H1 (cell line): Measurements from ENCODE around the gene SH3D19.

ENCODE experiments used
- EZH2 ChIP-seq: fragments of 200-600 bp; sonication (generic); IDR thresholded peaks from 2 replicates; pipeline ENCODE4 v1.7.1; 2012; ENCODE audit warnings: low read depth, mild to moderate bottlenecking, moderate library complexity, low read length, inconsistent platforms; ENCODE audit not compliant: severe bottlenecking
- GABPA ChIP-seq: IDR thresholded peaks from 2 replicates; pipeline ENCODE4 v1.6.1; 2011; ENCODE audit warnings: mild to moderate bottlenecking, low read length, moderate library complexity, borderline replicate concordance; ENCODE audit not compliant: insufficient read depth
- JUN ChIP-seq: IDR thresholded peaks from 2 replicates; pipeline ENCODE4 v1.6.1; 2011; ENCODE audit warnings: low read depth, mild to moderate bottlenecking, improper control_type of control experiment, low read length
- KDM5A ChIP-seq: fragments of 200-600 bp; IDR thresholded peaks from 2 replicates; pipeline ENCODE4 v1.7.1; 2012; ENCODE audit warnings: mild to moderate bottlenecking, low read length, inconsistent platforms, mixed read lengths
- NRF1 ChIP-seq: IDR thresholded peaks from 2 replicates; pipeline ENCODE4 v1.6.1; 2011; ENCODE audit warnings: mild to moderate bottlenecking, low read depth, low read length, improper control_type of control experiment
- PHF8 ChIP-seq: fragments of 200-600 bp; sonication (generic); conservative IDR thresholded peaks from 2 replicates; pipeline ENCODE4 v1.7.1; 2012; ENCODE audit warnings: low read depth, mild to moderate bottlenecking, inconsistent platforms, low read length, moderate library complexity
- POLR2A ChIP-seq, 2 experiments: IDR thresholded peaks; 1 replicate in 1 of 2; 2 replicates in 1 of 2; pipeline ENCODE4 v1.6.1; 2011; ENCODE audit warnings: low read depth in 2 of 2, low read length in 2 of 2, mild to moderate bottlenecking in 2 of 2; ENCODE audit errors: control extremely low read depth in 1 of 2
- RAD21 ChIP-seq, 2 experiments: IDR thresholded peaks in 1 of 2; conservative IDR thresholded peaks in 1 of 2; 2 replicates each; pipeline ENCODE4 v1.6.1; 2011; ENCODE audit warnings: low read depth in 2 of 2, low read length in 2 of 2, improper control_type of control experiment in 1 of 2, inconsistent platforms in 1 of 2, mild to moderate bottlenecking in 1 of 2, moderate library complexity in 1 of 2
- RXRA ChIP-seq: IDR thresholded peaks from 2 replicates; pipeline ENCODE4 v1.6.1; 2011; ENCODE audit warnings: low read depth, mild to moderate bottlenecking, low read length, moderate library complexity; ENCODE audit not compliant: insufficient read depth
- TAF1 ChIP-seq: IDR thresholded peaks from 2 replicates; pipeline ENCODE4 v1.6.1; 2011; ENCODE audit warnings: mild to moderate bottlenecking, low read depth, low read length
- TF ChIP-seq, protein P1 (sequence below), 3 experiments: IDR thresholded peaks; 1 replicate in 2 of 3; 2 replicates in 1 of 3; pipeline versions ENCODE4 v1.5.1 to v1.6.1; 2011; ENCODE audit warnings: low read length in 3 of 3, mild to moderate bottlenecking in 3 of 3, inconsistent platforms in 2 of 3, low read depth in 1 of 3, moderate library complexity in 1 of 3; ENCODE audit not compliant: insufficient read depth in 1 of 3; ENCODE audit errors: control extremely low read depth in 1 of 3
- TF ChIP-seq, protein P2 (sequence below): IDR thresholded peaks from 2 replicates; pipeline ENCODE4 v1.6.1; 2011; ENCODE audit warnings: low read length, improper control_type of control experiment

DNA sequence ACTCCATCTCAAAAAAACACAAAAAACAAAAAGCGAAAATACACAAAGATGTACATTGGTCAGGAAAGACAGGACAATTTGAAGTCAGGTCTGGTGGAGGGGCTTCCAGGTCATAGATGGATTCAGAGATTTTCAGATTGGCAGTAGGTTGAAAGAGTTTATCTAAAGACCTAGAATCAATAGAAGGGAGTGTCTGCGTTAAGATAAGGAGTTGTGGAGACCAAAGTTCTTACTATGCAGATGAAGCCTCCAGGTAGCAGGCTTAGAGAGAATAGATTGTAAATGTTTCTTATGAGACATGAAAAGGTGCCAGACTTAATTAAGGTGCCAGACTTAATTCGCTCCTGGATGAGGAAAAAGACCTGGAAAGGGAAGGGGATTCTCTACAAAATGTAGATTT, 232.9 kb downstream of the SH3D19 start:
- TF ChIP-seq KDM5A = no peak
- no peak for TF ChIP-seq POLR2A (IDR thresholded peaks at IDR 0.05; ENCODE audit: control extremely low read depth in 1 of 2, low read depth in 2 of 2, low read length in 2 of 2)
- TF ChIP-seq TAF1 = no peak
- no peak for TF ChIP-seq GABPA
- TF ChIP-seq, protein P1, sequence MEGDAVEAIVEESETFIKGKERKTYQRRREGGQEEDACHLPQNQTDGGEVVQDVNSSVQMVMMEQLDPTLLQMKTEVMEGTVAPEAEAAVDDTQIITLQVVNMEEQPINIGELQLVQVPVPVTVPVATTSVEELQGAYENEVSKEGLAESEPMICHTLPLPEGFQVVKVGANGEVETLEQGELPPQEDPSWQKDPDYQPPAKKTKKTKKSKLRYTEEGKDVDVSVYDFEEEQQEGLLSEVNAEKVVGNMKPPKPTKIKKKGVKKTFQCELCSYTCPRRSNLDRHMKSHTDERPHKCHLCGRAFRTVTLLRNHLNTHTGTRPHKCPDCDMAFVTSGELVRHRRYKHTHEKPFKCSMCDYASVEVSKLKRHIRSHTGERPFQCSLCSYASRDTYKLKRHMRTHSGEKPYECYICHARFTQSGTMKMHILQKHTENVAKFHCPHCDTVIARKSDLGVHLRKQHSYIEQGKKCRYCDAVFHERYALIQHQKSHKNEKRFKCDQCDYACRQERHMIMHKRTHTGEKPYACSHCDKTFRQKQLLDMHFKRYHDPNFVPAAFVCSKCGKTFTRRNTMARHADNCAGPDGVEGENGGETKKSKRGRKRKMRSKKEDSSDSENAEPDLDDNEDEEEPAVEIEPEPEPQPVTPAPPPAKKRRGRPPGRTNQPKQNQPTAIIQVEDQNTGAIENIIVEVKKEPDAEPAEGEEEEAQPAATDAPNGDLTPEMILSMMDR (IDR thresholded peaks at IDR 0.05; ENCODE audit: control extremely low read depth in 1 of 3, insufficient read depth in 1 of 3, low read depth in 1 of 3, low read length in 3 of 3) = no peak
- no peak for TF ChIP-seq PHF8
- TF ChIP-seq EZH2 = no peak
- no peak for TF ChIP-seq JUN
- TF ChIP-seq RXRA = no peak
- TF ChIP-seq NRF1 = no peak
- no peak for TF ChIP-seq RAD21 (IDR thresholded peaks at IDR 0.05 in 1 of 2, conservative IDR thresholded peaks at IDR 0.05 in 1 of 2; ENCODE audit: low read depth in 2 of 2, low read length in 2 of 2)
- TF ChIP-seq, protein P2, sequence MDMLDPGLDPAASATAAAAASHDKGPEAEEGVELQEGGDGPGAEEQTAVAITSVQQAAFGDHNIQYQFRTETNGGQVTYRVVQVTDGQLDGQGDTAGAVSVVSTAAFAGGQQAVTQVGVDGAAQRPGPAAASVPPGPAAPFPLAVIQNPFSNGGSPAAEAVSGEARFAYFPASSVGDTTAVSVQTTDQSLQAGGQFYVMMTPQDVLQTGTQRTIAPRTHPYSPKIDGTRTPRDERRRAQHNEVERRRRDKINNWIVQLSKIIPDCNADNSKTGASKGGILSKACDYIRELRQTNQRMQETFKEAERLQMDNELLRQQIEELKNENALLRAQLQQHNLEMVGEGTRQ = no peak
